NCI-H187 treated with DMSO at 0.1 percent for 48 hours (cell line): Measurements from ENCODE around the gene MYO1G.
"Not testable (repeated sequence)": the region's sequence is repeated elsewhere in the genome, so short reads cannot be mapped to it uniquely, and the experiment has no call there.

ENCODE experiments used
- DNase-seq: peaks from one replicate; lab custom pipeline; 2025; lab: John Stamatoyannopoulos, UW

The MYO1G gene

GRCh38 chr7:44978511-44979366, at the start of gene MYO1G:
Gene MYO1G, minus strand, starts transcription at chr7:44979015. Its CDS starts 54 bp downstream, at chr7:44978961.
- no peak for DNase-seq

DNA sequence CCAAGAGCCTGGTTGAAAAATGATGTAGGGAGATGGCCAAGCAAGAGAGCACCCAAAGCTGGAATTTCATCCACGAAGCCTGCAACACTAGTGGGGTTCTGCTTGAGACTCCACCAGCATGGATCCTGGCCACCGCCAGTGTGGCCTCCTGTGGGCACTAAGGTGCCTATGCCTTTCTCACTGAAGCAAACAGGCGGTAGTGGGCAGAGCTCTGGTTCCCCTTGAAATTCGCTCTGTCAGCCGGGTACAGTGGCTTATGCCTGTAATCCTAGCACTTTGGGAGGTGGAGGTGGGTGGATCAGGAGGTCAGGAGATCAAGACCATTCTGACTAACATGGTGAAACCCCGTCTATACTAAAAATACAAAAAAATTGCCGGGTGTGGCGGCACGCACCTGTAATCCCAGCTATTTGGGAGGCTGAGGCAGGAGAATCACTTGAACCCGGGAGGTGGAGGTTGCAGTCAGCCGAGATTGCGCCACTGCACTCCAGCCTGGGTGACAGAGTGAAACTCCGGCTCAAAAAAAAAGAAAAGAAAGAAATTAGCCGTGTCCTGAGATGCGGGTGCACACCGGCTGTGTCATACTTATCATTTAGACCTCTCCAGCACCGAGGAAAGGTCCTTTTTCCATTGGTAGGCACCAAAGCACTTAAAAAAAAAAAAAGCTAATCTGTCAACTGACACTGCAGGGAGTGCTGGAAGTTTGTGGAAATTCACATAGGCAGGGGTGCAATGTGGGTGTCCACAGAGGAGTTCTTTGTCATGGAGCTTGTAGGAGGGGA, 49.5 kb upstream of the MYO1G start:
- DNase-seq, result no peak

DNA sequence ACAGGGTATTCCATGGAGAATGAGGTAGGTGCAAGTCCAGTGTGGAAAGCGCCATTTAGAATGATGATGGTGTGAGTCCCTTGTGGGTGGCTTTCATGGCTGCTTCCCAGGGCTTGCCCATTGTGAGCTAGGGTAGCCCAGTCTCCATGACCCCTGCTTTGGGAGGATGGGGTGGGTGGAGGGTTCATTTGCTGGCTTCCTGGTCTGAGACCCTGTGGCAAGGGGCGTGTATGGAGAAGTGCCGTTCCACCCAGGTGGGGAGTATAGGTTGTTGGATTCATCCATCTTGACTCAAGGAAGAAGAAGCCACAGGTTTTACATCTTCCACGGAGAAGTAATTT, 48.9 kb upstream of the MYO1G start:
- no peak for DNase-seq

GRCh38 chr7:45026984-45027773, 48.4 kb upstream of the MYO1G start:
- no peak for DNase-seq

GRCh38 chr7:45026013-45026412, 47.2 kb upstream of the MYO1G start:
- DNase-seq, result no peak

DNA sequence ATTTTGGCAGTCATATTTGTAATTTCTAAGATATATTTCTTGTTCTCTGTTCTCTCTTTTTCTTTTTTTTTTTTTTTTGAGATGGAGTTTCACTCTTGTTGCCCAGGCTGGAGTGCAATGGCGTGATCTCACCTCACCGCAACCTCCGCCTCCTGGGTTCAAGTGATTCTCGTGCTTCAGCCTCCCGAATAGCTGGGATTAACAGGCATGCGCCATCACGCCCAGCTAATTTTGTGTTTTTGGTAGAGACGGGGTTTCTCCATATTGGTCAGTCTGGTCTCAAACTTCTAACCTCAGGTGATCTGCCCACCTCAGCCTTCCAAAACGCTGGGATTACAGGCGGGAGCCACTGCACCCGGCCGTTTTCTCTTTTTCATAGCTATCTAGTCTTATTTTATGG, 46.7 kb upstream of the MYO1G start:
- DNase-seq, result not testable (repeated sequence)

GRCh38 chr7:45024126-45024744, 45.4 kb upstream of the MYO1G start:
- DNase-seq, result no peak

DNA sequence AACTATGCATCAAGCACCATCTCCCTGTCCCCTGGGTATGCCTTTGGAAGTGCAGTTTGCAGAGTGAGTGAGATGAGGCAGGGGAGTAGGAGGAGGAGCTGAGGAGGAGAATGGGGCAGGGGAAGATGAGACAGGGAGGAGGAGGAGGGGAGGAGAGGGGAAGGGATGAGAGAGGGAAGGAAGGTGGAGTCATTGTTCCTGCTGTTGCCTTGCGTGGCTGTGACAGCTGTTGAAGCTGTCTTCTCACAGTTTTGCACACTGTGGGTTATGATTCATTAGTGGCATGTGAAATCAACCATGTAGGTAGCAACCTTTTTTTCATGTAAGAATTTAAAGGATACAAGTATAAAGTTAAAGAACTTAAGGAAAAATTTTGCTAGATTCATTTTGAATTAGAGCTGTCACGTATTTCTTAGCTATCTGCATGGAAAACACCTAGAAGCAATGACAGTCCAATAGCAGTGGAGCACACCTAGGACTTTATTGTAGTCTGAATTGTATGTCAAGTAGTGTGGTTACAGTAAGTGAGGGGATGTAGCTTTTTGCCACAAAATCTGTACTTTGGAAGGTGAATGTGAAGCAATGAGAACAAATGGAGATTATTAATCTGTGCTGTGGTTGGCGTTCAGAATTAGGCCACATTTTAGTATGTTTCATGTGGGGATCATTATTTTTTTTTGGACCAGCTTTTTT, 42.9 kb upstream of the MYO1G start:
- no peak for DNase-seq

DNA sequence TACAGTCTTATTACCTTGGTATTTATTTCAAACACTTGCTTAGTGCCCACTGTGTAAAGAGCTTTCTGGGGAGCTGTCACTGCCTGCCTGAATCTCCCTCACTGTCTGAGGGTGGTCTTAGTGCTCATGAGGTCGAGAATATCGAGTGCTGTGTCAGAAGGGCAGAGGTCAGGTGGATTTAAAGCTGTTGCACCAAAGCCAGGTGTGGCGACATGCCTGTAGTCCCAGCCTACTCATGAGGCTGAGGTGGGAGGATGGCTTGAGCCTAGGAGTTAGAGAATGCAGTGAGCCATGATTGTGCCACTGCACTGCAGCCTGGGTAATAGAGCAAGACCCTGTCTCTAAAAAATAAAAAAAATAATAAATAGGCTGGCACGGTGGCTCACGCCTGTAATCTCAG, 42.1 kb upstream of the MYO1G start:
- DNase-seq, result no peak

- DNase-seq, result no peak
Observed at GRCh38 chr7:45017253-45017652, 38.4 kb upstream of the MYO1G start.

GRCh38 chr7:45015313-45015712, 36.5 kb upstream of the MYO1G start:
- no peak for DNase-seq

- DNase-seq, result no peak
Observed at GRCh38 chr7:45013465-45013967, 34.7 kb upstream of the MYO1G start.

DNA sequence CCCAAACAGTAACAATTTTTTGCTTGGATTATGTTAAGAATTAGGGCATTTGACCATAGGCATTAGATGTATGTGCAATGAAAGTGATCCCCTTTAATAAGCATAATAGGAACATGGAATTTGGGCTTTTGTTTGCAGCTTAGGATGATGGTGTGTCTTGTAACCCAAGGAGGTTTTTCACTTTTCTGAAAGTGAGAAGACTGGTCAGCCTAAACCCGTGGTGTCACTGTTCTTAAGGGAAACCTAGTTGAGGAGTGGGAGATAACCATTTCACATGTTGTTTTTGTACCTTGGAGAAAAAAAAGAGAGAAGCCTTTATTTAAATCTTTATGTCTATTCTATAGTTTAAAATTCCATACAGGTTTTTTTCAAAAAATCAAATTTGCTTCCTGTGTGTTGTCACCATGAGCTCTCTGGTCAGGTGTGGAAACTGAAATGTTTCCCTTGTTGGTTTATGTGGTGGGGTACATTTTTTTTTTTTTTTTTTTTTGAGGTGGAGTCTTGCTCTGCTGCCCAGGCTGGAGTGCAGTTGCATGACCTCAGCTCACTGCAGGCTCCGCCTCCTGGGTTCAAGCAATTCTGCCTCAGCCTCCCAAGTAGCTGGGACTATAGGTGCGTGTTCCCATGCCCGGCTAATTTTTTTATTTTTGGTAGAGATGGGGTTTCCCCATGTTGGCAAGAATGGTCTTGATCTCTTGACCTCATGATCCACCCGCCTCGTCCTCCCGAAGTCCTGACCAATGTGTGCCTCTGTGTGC, 28.9 kb upstream of the MYO1G start:
- no peak for DNase-seq

- no peak for DNase-seq
Observed at GRCh38 chr7:45007106-45007505, 28.3 kb upstream of the MYO1G start.

DNA sequence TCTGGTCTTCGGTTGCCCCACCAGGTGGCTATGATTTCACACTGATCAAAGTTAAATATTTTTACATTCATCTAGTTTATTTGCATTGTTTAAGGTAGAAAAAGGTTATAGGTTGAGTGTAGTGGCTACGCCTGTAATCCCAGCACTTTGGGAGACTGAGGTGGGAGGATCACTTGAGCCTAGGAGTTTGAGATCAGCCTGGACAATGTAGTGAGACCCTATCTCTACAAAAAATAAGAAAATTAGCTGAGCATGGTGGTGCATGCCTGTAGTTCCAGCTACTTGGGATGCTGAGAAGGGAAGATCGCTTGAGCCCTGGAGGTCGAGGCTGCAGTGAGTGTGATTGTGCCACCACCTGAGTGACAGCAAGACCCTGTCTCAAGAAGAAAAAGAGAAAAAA, 25.0 kb upstream of the MYO1G start:
- DNase-seq, result no peak

GRCh38 chr7:45001826-45002225, 23.0 kb upstream of the MYO1G start:
- DNase-seq, result no peak

DNA sequence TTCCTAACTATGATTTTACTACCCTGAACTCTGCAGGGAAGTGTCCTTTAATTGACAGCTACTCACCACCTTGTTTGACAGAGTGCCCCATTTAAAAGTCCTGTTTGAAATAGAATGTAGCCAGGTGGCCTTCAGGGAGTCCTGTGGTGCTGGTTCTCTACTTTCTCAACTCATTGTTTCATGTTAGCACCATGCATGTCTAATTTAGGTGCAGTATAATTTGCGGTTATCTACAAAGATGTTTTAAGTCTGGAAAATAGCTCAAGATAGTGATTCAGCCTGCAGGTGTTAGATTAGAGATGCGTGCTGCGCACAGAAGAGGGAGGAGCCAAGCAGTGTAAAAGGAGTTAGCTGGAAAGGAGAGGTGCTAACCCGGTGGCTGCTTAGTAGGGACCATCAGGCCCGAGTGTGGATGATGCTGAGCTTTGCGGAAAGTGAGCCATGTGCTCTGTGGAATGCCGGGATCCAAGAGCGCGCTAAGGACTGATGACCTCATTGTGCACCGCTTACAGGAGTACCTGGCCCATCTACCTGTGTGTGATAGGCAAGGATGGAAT, 22.4 kb upstream of the MYO1G start:
- DNase-seq, result no peak

DNA sequence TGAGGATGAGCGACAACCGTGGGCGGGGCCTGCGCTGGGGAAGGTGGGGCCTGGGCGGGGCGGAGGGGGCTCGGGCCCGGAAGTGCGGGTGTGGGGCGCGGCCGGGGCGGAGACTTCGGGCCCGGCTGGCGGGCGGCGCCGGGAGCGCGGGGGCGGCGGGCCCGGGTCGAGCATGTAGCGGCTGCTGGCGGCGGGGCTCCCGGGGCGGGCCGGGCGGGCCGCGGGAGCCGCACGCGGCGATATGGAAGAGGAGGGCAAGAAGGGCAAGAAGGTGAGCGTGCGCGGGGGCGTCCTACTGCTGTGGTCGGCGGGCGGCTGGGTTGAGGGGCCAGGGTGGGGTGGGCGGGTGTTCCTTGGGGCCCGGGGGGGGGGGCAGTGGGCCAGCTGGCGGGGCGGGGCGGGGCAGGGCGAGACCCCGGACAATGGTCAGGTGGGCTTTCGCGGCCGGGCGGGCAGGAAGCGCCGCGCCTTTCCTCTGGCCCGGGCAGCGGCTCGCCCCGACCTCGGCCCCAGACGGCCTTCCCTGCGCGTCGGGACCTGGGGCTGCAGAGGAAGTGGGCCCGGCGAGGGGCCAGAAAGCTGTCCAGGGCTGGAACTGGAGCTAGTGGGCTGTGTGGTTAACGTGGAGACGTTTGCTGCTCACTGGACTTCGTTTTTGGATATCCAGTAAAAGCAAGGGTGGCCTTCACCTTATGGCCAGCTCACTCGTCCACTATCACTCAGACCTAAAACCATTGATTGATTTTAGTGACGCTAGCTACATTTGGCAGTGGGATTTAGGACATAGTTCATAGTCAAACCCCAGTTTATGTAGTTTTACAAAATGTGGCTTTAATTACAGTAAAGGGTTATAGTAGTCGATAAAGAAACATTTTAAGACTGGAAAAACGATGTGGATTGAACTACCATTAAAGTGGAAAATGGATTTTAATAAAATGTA, 21.5 kb upstream of the MYO1G start, which contains the start of gene CCM2:
TSS of gene CCM2 (plus strand) at position 109 of the 940 bp plus-strand sequence. CDS start at position 242, 133 bp downstream.
- no peak for DNase-seq
